HEK293T (cell line): ENCODE results near the gene TXNL4A.

Experiments used
- ELF4 ChIP-seq: fragments of 450-650 bp; IDR thresholded peaks from 2 replicates; pipeline ENCODE4 v1.6.1; 2017; ENCODE audit warnings: antibody characterized with exemption
- FOXM1 ChIP-seq: fragments of 450-650 bp; IDR thresholded peaks from 2 replicates; pipeline ENCODE4 v1.6.1; 2017; ENCODE audit warnings: mild to moderate bottlenecking, borderline replicate concordance
- HDGF ChIP-seq: fragments of 450-650 bp; IDR thresholded peaks from 2 replicates; pipeline ENCODE4 v1.6.1; 2017; ENCODE audit warnings: antibody characterized with exemption, borderline replicate concordance
- NFRKB ChIP-seq: fragments of 450-650 bp; IDR thresholded peaks from 2 replicates; pipeline ENCODE4 v1.6.1; 2016; ENCODE audit warnings: mild to moderate bottlenecking, moderate library complexity
- SP1 ChIP-seq: fragments of 450-650 bp; IDR thresholded peaks from 2 replicates; pipeline ENCODE4 v1.6.1; 2017
- TARDBP ChIP-seq: fragments of 450-650 bp; IDR thresholded peaks from 2 replicates; pipeline ENCODE4 v1.6.1; 2016

DNA sequence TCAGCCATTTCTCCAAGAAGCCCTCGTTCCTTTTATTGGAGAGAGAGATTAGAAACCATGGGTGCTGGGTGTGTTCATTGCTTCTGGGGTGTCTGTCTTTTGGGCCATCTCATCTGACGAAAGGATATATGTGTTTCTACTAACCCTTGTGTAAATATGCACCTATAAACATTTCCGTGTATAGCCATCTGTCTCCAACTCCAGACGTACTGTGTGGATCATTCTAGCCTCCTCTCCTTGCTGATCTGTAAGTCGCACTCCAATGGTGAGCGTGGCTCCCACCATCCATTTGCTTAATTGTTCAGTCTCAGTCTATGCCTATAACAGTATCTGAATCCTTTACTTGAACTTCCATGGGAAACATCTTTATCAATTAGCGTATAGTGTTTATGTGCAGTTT, 47.6 kb upstream of the TXNL4A start:
- TF ChIP-seq FOXM1 (no peak), HDGF (no peak), TARDBP (no peak), ELF4 (no peak), NFRKB (no peak), SP1 (no peak)
